NCI-H1092 treated with DMSO at 0.1 percent for 48 hours (cell line): ENCODE measurements around the gene UPK2.

Experiments
- DNase-seq: peaks from one replicate; lab custom pipeline; 2025; lab: John Stamatoyannopoulos, UW

UPK2 gene

DNA sequence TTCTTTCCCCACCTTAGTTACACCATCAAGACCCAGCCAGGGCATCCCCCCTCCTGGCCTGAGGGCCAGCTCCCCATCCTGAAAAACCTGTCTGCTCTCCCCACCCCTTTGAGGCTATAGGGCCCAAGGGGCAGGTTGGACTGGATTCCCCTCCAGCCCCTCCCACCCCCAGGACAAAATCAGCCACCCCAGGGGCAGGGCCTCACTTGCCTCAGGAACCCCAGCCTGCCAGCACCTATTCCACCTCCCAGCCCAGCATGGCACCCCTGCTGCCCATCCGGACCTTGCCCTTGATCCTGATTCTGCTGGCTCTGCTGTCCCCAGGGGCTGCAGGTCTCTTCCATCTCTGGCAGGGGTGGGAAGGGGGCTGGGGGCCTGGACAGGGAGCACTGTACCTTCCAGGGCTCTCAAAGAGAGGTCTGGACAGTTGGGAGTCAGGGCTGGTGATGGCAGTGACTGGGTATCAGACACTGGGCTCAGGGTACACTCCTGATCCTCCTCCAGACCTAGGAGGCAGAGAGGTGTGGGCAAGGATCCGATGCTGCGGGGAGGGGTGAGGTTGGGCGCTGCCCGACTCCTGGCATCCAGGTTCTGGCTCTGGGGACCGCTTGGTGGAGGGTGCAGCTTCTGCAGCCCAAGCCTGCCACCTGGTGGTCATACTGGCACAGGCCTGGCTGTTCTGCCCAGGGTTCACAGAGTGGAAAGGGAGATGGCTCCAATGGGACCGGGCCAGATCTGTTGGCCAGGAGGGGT, at the start of gene UPK2:
UPK2 (plus strand) TSS at position 205 of the 753 bp plus-strand sequence; CDS start at position 258, 53 bp downstream.
- peak; percentile 62 for DNase-seq

DNA sequence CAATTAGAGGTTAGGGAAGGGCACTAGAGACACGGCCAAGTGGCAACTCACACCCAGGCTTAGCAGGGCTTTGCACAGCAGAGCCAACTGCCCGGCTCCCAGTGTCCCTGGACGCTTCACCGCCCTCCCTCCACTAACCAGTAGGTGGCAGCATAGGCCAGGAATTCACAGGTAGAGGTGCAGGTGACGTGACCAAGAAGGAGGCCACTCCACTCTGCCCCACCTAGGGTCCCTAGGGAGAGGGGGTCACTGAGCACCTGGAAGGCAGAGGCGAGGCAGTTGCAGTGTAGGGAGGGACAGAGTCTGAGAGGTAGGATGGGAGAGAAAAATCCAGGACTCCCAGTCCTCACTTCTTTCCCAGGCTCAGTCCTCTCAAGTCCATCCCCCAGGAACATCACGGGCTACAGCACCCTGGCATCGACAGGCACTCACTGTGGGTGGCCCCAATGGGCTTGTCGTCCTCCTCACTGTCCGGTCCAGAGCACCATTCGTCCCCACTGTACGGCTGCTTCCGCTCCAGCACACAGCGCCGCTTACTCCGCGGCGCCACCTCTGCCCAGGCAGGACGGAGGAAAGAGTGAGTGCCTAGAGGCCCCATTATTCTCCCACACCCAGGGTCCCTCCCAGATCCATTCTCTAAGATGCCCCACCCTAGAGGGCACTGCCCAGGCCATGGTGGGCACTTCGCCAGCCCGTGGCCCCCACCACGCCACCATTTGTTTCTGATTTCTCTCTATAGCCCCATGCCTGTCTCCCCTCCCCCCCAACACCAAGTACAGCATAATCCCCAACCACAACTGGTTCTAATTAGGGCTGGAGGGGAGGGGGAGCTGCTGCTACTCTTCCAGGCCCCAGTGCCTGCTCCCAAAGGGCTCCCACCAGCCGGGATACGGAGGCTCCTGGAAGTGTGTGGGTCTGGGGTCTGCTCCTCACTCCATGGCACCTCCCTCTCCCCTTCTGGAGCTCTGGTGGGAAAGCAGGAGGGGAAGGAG, 48.8 kb upstream of the UPK2 start:
- DNase-seq, result peak; percentile 67

DNA sequence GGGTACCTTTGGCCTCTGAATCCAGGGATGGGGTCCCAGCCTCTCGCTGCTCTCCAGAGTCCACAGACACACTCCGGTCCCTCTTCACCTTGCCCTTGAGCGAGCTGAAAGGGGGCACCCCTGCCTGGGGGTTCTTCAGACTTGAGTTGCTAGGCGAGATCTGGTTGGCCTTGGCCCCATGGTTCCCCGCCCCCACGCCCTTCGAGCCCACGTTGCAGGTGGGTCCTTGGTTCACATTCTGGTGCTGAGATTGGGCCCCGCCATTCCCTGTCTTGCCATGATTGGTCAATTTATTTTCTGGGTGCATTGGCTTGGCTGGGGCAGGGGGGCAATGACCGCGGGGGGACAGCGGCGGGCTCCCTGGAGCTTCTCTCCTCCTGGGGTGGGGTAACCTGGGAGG, 47.8 kb upstream of the UPK2 start:
- no peak for DNase-seq

DNA sequence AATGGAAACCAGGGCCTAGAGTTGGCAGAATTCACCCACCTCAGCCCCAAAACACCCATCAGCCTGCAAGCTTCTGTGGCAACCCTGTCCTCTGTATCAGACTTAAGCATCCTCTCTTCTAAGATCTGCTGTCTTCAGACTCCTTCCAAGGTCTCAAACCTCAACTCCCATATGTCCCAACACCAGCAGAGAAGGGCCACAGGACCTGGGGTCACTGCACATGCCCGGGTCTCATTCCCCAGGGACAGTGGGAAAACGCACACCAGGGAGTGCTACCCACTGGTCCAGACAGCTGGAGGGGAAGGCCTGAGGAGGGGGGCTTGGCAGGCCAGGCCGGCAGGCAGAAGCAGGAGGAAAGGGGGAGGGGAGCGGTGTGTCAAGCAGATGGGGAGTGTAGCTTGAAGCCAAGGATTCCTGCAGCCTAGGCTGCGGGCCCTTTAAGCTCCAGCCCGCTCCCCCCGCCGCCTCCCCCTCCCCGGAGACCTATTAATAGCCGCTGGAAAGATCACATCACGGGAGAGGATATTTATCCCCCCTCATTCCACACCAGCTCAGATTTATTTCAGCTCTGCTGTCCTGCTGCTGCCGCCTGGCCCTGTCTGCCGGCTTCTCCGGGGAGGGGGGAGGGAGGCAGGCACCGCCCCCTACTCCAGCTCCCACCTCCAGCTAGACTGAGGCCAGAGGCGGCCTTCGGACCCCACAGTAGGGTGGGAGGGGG, 47.0 kb upstream of the UPK2 start:
- peak; percentile 67 for DNase-seq

DNA sequence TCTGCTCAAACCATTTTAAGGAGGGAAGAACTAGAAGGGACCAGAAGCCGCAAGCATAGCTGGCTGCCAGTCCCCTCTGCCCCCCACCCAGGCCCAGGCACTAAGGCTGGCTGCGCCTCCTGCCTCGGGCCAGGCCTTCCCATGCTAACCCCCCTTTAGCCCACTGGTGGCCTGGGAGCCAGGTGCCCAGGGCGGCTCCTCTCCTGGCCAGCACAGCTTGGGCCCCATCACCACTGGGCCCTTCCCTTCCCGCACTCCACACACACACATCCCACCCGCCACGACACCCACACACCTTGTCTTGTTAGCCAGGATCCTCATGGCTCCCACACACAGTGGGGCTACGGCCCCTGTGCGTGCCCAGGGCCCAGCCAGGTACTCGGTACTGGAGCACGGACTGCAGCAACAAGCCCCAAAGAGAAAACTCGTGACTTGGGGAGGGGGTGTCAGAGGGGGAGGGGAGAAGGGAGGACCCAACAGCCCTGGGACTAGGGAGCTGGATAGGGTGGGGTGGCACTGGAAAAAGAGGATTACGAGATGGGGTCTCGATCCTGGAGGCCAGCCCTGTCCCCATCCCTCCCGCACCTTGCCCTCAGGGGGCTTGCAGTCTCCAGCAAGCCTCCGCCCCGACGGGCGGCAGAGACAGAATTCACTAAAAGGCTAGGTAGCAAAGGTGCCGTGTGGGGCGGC, 46.3 kb upstream of the UPK2 start:
- no peak for DNase-seq

DNA sequence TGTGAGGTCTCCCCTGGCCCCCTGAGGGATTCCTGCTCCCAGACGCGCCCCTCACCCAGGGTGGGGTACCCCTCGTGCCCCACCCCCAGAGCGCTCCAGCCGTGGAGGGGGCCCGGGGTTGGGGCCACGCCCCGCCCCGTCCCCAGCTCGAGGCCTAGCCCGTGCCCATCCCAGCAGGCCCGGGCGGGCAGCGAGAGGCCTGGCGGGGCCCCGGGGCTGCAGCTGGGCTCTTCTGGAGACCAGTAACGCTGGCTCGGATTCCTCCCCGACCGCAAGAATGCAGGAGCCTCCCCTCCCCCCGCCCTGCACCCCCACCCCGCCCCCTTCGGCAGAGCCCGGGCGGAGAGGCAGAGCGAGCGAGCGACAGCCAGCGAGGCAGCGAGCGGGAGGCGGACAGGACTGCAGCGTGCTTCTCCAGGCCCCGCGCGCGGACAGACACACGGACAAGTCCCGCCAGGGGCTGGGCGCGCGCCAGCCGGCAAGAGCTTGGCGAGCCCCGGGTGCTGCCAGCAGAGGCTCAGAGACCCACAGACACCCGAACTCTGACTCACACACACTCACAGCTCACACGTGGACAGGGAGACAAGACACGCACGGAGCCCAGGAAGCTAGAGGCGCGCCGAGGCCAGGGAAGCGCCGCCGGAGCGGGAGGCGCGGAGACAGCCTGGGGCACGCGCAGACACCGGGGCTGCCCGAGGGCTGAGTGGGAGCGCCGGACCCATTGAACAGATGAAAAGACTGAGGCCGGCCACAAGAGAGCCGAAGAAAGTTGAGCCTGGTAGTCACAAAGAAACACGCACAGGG, 45.6 kb upstream of the UPK2 start:
- DNase-seq, result no peak

DNA sequence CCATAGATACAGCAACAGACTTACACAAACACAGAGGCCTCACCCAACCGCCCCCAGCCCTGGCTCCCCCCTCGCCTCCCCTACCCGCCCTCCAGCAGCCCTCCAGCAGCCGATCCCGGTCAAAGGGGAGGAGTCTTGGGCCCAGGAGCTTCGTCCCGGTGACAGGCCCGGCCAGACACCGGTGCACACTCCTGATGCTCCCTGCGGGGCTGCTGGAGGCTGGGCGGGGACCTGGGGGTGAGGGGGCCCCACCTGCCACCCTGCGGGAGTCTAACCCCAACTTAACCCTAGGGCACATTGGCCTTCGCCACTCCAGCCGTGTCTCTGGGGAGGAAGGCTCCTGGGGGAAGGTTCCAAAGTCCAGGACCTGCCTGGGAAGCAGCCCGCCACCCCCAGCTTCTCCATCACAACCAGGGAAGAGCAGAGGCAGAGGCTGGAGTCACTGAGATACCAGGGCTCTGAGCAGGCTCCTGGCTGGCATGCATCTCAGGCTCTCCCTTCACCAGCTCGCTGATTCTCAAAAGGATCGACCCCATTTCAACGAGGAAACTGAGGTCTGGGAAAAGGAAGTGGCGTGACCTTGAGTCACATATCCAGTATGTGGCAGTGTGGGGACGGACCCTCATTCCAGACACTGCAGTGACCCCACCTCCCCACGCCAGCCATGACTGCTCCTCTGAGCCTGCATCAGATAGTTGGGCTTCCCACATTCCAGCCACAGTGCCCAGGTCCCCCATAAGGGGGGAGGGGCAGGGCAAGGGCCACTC, 44.8 kb upstream of the UPK2 start:
- DNase-seq, result no peak

DNA sequence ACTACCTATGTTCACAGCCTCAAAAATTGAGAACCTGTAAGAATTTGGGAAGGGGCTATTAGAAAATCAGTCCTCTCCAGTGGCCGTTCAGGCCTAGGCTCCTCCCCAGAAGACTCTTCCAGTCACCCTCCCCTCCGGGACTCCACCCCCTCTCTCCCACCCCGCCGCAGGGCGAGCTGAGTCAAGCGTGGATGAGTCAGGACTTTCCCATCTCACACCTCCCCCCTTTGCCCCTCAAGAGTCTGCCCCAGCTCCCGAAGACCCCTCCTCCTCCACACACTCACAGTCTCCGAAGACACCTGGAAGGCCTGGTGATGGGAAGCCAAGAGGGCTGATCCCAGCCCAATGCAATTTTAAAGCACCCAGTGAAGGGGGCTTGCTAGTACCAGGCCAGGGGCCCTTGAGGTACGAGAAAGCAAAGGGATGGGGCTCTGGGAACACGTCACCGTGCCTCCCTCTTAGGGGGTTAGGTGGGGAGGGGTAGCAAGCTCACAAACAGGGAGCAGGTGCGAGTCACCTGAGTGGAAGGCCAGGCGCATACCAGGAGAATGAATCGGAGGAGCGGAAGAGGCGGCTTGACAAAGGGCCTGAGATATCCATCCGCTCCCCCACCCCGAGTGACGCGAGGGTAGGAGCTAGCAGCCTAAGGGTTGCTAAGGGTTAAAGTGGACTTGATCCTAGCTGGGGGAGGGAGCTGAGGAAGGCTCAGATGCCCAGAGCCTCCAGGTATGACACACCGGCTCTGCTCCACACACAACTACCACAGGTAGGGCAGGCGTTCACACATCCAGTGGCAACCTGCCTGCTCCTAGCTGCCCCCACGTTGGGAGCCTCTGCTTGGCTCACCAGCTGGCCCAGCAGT, 44.0 kb upstream of the UPK2 start:
- no peak for DNase-seq

DNA sequence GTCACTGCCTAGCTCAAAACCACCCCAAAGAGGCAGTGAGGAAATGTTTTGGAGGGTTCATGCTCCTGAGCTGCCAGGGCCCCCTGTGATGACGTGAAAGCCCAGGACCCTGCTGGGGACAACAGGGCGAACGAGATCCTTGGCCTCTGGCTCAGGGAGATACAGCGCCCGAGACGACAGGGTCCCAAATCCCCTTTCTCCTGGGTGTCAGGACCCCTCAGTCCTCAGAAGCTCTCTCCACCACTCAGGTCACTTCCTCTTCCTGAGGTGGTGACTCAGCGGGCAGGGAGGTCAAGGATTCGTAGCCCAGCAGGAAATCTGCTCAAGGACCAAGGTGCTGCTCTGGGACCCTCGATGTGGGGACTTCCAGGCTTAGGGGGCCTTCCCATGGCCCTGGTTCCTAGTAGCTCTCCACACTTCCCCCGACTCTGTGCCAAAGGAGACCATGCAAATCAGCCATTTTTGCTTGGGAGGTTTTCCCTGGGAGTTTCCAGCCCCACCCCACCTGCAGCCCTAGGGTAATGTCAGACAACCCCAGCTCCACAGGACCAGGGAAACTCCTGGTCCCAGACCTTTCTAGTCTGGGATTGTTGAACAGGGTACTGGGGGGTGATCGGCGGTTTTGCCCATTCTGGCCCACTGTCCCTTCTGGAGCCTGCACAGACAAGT, 43.2 kb upstream of the UPK2 start:
- DNase-seq, result no peak

DNA sequence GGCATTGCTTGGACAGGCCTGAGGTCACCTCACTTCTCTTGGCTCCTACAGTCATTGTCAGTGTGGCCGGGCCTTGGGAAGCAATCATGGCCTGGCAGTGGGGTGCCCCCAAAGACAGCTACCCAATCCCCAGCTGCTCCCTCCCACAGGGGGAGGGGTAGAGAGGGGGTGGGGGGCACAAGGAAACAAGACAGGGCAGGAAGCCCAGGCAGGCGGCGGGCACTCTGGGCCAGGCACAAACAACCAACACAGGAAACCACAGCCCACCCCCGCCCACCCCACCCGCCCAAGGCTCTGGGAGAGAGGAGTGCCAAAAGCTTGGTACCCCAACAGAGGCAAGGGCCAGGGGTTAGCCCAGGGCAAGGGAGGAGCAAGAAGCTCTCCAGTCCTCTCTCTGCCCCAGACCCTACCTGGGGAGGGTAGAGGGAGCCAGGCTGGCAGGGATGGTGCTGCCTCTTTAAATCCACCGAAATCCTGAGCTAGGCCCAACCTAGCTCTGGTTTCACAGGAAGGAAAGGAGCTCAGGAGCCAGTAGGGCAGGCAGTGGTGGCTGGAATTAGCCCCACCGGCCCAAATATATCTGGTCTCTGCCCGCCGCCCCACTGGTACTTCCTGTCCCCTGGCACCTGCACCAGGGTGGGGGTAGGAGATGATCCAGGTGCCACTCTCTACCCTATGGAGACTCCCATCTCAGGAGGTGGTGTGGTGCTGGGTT, 42.5 kb upstream of the UPK2 start:
- DNase-seq, result no peak

DNA sequence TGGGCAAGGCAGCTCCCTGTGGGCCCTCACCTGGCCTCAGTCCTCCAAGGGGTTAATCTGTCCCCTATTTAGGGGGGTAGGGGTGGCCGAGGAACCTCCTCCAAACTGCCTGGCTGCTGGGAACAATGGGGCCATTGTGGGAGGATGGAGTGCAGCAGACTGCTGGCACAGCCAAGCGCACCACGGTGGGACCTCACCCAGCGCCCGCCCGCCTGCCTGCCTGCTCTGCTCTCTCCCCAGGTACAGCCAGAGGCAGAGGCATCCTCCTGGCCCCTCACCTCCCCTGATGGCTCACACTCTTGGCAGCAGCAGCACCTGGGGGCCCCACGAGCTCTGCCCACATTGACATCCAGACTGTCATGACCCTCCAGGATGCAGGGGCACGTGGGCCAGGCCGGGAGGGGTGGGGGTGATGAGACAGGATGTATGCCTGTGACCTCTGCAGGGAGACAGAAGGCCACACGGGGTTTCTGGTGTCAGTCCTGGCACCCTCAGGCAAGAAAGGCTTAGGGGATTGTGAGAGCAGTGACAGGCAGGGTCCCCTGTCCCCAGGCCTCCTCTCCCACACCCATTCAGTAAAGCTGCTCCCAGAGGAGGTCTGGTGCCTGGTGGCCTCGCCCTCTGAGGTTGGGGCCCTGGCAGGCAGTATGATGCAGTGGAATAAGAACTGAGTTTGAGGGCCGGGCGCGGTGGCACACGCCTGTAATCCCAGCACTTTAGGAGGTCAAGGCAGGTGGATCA, 41.8 kb upstream of the UPK2 start:
- no peak for DNase-seq

DNA sequence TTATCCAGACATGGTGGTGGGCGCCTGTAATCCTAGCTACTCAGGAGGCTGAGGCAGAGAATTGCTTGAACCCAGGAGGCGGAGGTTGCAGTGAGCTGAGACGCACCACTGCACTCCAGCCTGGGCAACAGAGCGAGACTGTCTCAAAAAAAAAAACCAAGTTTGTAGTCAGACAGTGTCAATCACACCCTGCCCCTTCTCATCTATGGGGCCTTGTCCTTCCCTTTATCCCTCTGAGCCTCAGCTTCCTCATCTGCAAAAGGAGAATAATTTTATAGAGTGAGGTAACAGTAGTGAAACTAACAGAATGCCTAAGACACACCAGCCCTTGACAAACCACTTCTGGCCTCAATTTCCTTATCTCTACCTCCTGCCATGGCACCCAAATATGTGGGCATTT, 41.1 kb upstream of the UPK2 start:
- no peak for DNase-seq

DNA sequence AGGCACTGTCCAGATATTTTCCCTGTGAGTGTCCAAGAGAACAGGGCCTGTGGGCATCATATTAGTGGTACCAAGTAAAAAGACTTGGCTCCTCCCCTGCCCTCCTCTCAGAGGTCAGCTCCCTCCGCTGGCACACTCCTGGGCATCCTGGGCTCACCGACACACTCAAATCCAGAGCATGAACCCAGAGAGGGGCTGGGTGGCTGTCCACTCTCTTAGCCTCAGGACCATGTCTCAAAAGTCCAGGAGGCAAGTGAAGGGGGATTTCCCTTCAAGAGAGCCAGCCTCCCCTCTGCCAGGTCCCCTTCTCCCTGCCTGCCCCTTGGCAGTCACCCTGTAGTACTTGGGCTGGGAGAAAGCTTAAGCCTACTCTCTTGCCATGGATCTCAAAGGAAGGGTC, 40.7 kb upstream of the UPK2 start:
- DNase-seq, result no peak

DNA sequence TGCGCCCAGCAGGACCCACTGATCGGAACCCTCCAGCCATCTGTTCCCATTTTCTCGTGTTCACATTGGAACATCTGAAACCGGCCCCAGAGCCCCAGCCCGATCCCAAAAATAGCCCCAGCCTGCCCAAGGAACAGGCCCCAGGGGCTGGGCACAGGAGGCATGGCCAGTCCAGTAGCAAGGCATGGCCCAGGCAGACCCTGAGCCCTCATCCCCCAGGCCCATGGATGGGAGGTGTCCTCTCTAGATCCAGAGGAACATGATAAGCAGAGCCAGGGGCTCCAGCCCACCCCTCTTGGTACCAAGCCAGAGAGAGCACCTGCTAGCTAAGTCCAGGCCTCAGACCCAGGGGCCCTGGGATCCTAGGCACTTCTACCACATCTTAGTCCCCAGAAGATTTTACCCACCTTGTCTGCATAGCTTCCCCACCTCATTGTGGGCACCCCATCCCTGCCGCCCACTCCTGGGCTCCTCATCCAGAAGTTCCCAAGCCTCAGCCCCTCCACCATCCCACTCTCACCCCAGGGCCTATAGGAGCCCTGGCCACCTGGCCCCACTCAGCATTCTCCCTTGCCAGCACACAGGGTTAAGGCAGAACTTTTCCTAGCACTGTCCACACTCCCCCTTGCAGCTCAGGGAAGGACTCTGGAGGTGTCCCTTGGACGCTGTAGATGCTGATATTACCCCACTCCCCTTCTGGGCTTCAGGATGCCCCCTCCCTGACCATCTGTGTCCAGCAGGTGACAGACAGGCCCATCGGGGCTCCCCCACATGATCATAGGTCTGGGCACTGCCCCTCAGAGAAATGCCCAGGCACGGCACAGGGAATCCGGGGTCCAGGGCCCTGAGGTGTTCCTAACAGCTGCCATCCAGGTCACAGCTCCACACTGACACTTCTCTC, 39.9 kb upstream of the UPK2 start:
- DNase-seq, result no peak

DNA sequence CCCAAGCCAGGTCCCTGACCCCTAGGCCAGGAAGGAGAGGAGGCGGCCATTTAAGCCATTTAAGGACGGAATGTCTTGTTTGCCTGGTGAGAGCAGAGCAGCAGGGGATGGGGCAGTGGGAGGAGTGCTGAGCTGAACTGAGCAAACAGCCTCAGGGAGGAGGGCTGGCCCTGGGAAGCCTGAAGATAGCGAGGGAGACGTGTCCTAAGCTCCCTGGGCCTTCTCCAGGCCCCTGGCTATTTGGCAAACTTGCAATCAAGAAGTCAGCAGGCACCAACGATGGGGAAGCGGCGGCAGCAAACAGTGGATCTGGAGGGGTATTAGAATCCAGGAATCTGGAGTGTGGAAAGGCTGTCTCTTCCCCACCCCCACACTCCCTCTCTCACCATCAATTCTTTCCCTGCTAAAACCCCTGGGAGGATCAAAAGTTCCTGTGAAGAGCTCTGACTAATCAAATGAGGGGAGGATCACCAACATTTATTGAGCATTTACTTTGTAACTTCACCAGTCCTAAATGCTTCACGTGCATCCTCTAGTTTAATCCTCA, 39.2 kb upstream of the UPK2 start:
- DNase-seq, result no peak
